Measurements from ENCODE around the gene HNRNPD.

DNA sequence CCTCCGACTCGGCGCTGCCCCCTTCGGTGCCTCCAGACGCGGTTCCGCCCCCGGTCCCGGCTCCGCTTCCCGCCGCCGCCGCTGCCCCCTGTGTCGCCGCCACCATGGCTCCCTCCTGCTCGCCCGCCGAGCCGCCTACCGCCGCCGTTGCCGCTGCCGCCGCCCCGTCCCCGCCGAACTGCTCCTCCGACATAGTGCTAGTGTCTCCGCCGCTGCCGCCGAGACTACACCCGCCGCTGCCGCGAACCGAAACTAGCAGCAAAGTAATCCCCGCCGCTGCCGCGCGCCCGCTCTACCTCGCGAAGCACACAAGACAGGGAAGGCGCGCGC lies 340 bp downstream of the HNRNPD start:
- TF ChIP-seq CTCF (IDR thresholded peaks at IDR 0.05; ENCODE audit: control extremely low read depth in 1 of 3, insufficient read depth in 1 of 3, low read depth in 1 of 3, low read length in 3 of 3) = no peak
- peak; percentile 35 to 89 for TF ChIP-seq POLR2A (IDR thresholded peaks at IDR 0.05; ENCODE audit: control extremely low read depth in 1 of 2, low read depth in 2 of 2, low read length in 2 of 2)
- no peak for TF ChIP-seq CHD7 (IDR thresholded peaks at IDR 0.05; ENCODE audit: insufficient replicate concordance, low read length)
- TF ChIP-seq BRCA1 (IDR thresholded peaks at IDR 0.05; ENCODE audit: low read depth, low read length) = no peak
- no peak for TF ChIP-seq CBX5 (IDR thresholded peaks at IDR 0.05; ENCODE audit: low read depth, low read length)

All from H1 (cell line).